WTC11 (cell line): ENCODE data around the gene IFI44. TPM values are rescaled to one million over a fixed set of nuclear protein-coding genes. Genes with fewer than 3 reads are reported as not detected.

ENCODE experiments used
- ATAC-seq: fragments of 200-7000 bp; cut with Tn5 transposase; 2 replicates; pipeline ENCODE4 v1.10.0; 2021; ENCODE audit warnings: mild to moderate bottlenecking, moderate library complexity
- CTCF ChIA-PET: fragments of 300-600 bp; sonication (Branson Sonifier 250); formaldehyde crosslinking; loops from one replicate; lab custom pipeline; 2021; ENCODE audit warnings: antibody characterized with exemption; lab: Charles Lee
- POLR2A ChIA-PET: fragments of 350-600 bp; sonication (Branson Sonifier 250); formaldehyde crosslinking; loops from one replicate; lab custom pipeline; 2021; ENCODE audit warnings: antibody characterized with exemption; lab: Charles Lee
- DNase-seq: peaks from one replicate; pipeline ENCODE4 v3.0.0; 2021; ENCODE audit warnings: low spot score
- H3K27ac Mint-ChIP-seq: 2 replicates; pipeline ENCODE4 v1.8.0; 2021; ENCODE audit warnings: mixed read lengths
- H3K27me3 Mint-ChIP-seq: 2 replicates; pipeline ENCODE4 v1.8.0; 2021; ENCODE audit warnings: low read depth, mild to moderate bottlenecking, moderate library complexity, mixed read lengths
- H3K36me3 Mint-ChIP-seq: 2 replicates; pipeline ENCODE4 v1.8.0; 2021; ENCODE audit warnings: mixed read lengths
- H3K4me1 Mint-ChIP-seq: 2 replicates; pipeline ENCODE4 v1.8.0; 2022; ENCODE audit warnings: mixed read lengths
- H3K4me3 Mint-ChIP-seq: 2 replicates; pipeline ENCODE4 v1.8.0; 2021; ENCODE audit warnings: mild to moderate bottlenecking, moderate library complexity, mixed read lengths
- H3K9me3 Mint-ChIP-seq: 2 replicates; pipeline ENCODE4 v1.8.0; 2021; ENCODE audit warnings: mixed read lengths
- CREM ChIP-seq: sonication (generic); formaldehyde crosslinking; IDR thresholded peaks from 2 replicates; pipeline ENCODE4 v1.8.1; 2022; ENCODE audit warnings: mild to moderate bottlenecking, missing genetic modification reagents, moderate library complexity
- CTCF ChIP-seq: fragments of 200-600 bp; IDR thresholded peaks from 2 replicates; pipeline ENCODE4 v1.8.0; 2022; ENCODE audit warnings: antibody characterized with exemption
- FOXK1 ChIP-seq: sonication (generic); formaldehyde crosslinking; IDR thresholded peaks from 2 replicates; pipeline ENCODE4 v1.8.0; 2022; ENCODE audit warnings: mild to moderate bottlenecking, moderate library complexity, missing genetic modification reagents
- FOXP4 ChIP-seq: sonication (generic); formaldehyde crosslinking; IDR thresholded peaks from 2 replicates; pipeline ENCODE4 v1.8.0; 2022; ENCODE audit warnings: mild to moderate bottlenecking, missing genetic modification reagents
- MXD4 ChIP-seq: fragments of 250-450 bp; sonication (Bioruptor Pico); IDR thresholded peaks from 2 replicates; pipeline ENCODE4 v1.8.0; 2021; ENCODE audit warnings: mild to moderate bottlenecking, moderate library complexity, borderline replicate concordance
- MYBL2 ChIP-seq: sonication (generic); formaldehyde crosslinking; IDR thresholded peaks from 2 replicates; pipeline ENCODE4 v1.8.1; 2023; ENCODE audit warnings: mild to moderate bottlenecking, moderate library complexity, missing genetic modification reagents
- TCF7 ChIP-seq: sonication (generic); formaldehyde crosslinking; IDR thresholded peaks from 2 replicates; pipeline ENCODE4 v1.8.0; 2022; ENCODE audit warnings: mild to moderate bottlenecking, low read depth, missing genetic modification reagents, moderate library complexity
- TEAD4 ChIP-seq: sonication (generic); formaldehyde crosslinking; IDR thresholded peaks from 2 replicates; pipeline ENCODE4 v1.8.0; 2022; ENCODE audit warnings: mild to moderate bottlenecking, missing genetic modification reagents
- ZNF232 ChIP-seq: sonication (generic); formaldehyde crosslinking; IDR thresholded peaks from 2 replicates; pipeline ENCODE4 v1.8.0; 2022; ENCODE audit warnings: mild to moderate bottlenecking, missing genetic modification reagents
- ZNF263 ChIP-seq: sonication (generic); formaldehyde crosslinking; IDR thresholded peaks from 2 replicates; pipeline ENCODE4 v1.8.1; 2022; ENCODE audit warnings: low read depth, mild to moderate bottlenecking, moderate library complexity, missing genetic modification reagents
- ZNF532 ChIP-seq: fragments of 250-450 bp; sonication (Bioruptor Pico); IDR thresholded peaks from 2 replicates; pipeline ENCODE4 v1.9.0; 2021; ENCODE audit warnings: mild to moderate bottlenecking, borderline replicate concordance
- ZNF671 ChIP-seq: fragments of 250-450 bp; sonication (Bioruptor Pico); IDR thresholded peaks from 2 replicates; pipeline ENCODE4 v1.8.0; 2021; ENCODE audit warnings: mild to moderate bottlenecking
- total RNA-seq: library from RNA; stranded (reverse); gene quantifications from 3 replicates; pipeline ENCODE4 v1.2.3, GENCODE V29; 2021
- TF ChIP-seq, protein P1 (sequence below): sonication (generic); formaldehyde crosslinking; IDR thresholded peaks from 2 replicates; pipeline ENCODE4 v1.8.1; 2022; ENCODE audit warnings: mild to moderate bottlenecking, moderate library complexity, missing genetic modification reagents
- TF ChIP-seq, protein P2 (sequence below): sonication (generic); formaldehyde crosslinking; IDR thresholded peaks from 2 replicates; pipeline ENCODE4 v1.8.0; 2022; ENCODE audit warnings: mild to moderate bottlenecking, missing genetic modification reagents

IFI44 gene
- total RNA-seq, 1 experiment from 2014 or later: 0.15 TPM

GRCh38 chr1:78619032-78619431, 30.6 kb upstream of the IFI44 start:
- DNase-seq (no peak), ATAC-seq (no peak)
- H3K4me3 Mint-ChIP-seq: no peak overlapping the region
- peaks cover 5% of the 10 kb centered on the region; the same call in 1 of the 2 replicates for H3K27me3 Mint-ChIP-seq
- POLR2A ChIA-PET: no interaction called here
- H3K9me3 Mint-ChIP-seq: no peaks in the 10 kb centered on the region
- H3K36me3 Mint-ChIP-seq: no peaks in the 10 kb centered on the region
- no peak overlapping the region for H3K27ac Mint-ChIP-seq
- CTCF ChIA-PET: interaction anchor here (1.3 kb wide), 1 partner anchor 13 kb away, joined by 3 read pairs; no protein-coding TSS in a partner anchor
- H3K4me1 Mint-ChIP-seq: peaks cover 14% of the 10 kb centered on the region
- TF ChIP-seq CTCF: no peak
- TF ChIP-seq ZNF263 (CRISPR knock-in tag): no peak
- TF ChIP-seq ZNF532 (CRISPR knock-in tag): no peak
- TF ChIP-seq, protein P1, sequence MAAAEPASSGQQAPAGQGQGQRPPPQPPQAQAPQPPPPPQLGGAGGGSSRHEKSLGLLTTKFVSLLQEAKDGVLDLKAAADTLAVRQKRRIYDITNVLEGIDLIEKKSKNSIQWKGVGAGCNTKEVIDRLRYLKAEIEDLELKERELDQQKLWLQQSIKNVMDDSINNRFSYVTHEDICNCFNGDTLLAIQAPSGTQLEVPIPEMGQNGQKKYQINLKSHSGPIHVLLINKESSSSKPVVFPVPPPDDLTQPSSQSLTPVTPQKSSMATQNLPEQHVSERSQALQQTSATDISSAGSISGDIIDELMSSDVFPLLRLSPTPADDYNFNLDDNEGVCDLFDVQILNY (CRISPR knock-in tag): no peak
- TF ChIP-seq, all 79 proteins: peak for 0

DNA sequence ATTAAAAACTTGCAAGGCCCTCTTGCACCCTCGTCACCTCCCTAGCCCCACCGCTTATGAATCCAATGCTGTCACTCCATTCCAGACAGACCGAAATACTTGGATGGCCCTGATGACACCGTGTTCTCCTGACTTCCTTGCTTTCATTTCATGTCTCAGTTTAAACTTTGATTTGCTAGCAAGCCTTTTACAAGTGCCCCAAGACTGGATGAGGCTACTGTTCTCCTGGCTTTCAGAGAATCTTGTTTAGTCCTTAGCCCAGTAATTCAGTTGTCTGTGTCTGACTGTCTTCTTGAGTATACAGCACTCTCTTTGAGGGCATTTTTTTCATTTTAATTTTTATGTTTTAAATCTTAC, 30.2 kb upstream of the IFI44 start:
- Mint-ChIP-seq H3K4me3 (no peak overlapping the region), H3K4me1 (peaks cover 14% of the 10 kb centered on the region), H3K27ac (no peak overlapping the region), H3K9me3 (no peaks in the 10 kb centered on the region; the same call in 1 of the 2 replicates), H3K27me3 (peaks cover 5% of the 10 kb centered on the region; the same call in 1 of the 2 replicates), H3K36me3 (no peaks in the 10 kb centered on the region)
- POLR2A ChIA-PET: no interaction called here
- CTCF ChIA-PET: interaction anchor here (1.2 to 1.3 kb wide), 2 partner anchors 13 to 286 kb away, joined by 3 read pairs; no protein-coding TSS in a partner anchor
- TF ChIP-seq TCF7 (CRISPR knock-in tag): no peak
- no peak for TF ChIP-seq CREM (CRISPR knock-in tag)
- TF ChIP-seq FOXP4 (CRISPR knock-in tag): no peak
- TF ChIP-seq MYBL2 (CRISPR knock-in tag): no peak
- no peak for TF ChIP-seq MXD4
- TF ChIP-seq FOXK1 (CRISPR knock-in tag): no peak
- TF ChIP-seq, protein P2, sequence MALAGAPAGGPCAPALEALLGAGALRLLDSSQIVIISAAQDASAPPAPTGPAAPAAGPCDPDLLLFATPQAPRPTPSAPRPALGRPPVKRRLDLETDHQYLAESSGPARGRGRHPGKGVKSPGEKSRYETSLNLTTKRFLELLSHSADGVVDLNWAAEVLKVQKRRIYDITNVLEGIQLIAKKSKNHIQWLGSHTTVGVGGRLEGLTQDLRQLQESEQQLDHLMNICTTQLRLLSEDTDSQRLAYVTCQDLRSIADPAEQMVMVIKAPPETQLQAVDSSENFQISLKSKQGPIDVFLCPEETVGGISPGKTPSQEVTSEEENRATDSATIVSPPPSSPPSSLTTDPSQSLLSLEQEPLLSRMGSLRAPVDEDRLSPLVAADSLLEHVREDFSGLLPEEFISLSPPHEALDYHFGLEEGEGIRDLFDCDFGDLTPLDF (CRISPR knock-in tag): no peak
- TF ChIP-seq ZNF671 (CRISPR knock-in tag): no peak
- TF ChIP-seq ZNF232: no peak
- no peak for TF ChIP-seq TEAD4 (CRISPR knock-in tag)
- no peak for ATAC-seq
- no peak for DNase-seq
